Fibroblast of skin of abdomen (primary cell): Measurements from ENCODE around the gene TTYH3.

Experiments used
- DNase-seq: peaks from one replicate; pipeline ENCODE4 v3.0.0-alpha.2; 2013

Gene TTYH3

DNA sequence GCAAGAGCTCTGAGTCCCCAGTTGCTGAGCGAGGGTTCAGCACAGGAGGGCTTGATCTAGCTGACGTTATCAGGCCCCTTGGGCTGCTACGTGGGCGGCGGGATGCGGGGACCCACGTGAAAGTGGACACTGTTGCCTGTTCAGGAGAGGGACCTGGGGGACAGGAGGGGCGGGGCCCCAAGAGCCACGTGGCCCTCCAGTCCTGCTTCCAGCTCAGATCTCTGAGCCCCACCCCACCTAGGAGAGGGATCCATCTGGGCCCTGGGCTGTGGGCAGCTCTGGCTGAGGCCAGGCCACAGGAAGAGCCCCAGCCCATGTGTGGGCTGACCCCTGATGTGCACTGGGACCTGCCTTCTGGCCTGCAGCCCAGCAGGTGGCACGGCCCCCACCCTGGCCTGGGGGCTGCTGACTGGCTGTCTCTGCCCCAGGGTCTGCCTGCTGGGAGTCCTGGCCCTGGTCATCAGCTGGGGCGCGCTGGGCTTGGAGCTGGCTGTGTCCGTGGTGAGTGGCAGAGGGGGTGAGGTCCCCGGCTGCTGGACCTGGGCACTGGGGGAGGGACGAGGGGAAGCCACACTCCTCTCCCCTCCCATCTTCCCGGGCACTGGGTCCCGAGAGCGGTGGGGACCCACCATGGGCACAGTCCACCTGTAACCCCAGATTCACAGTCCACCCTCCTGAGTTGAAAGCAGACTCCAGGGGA, 17.5 kb downstream of the TTYH3 start:
- no peak for DNase-seq

DNA sequence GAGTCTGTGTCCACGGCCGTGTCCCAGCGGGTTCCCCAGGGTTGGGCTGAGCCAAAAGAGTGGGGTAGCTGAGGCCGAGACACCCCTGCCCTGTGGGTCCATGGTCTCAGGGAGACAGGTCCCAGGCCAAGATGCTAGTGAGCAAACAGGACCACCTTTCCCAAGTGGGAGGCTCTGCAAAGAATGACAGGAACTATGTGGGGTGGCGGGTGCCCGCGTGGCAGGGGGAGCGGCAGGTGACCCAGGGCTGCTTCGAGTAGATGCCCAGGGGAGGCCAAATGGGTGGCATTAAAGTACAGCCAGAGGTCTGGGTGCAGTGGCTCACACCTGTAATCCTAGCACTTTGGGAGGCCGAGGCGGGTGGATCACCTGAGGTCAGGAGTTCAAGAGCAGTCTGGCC, 18.2 kb downstream of the TTYH3 start:
- DNase-seq: no peak

DNA sequence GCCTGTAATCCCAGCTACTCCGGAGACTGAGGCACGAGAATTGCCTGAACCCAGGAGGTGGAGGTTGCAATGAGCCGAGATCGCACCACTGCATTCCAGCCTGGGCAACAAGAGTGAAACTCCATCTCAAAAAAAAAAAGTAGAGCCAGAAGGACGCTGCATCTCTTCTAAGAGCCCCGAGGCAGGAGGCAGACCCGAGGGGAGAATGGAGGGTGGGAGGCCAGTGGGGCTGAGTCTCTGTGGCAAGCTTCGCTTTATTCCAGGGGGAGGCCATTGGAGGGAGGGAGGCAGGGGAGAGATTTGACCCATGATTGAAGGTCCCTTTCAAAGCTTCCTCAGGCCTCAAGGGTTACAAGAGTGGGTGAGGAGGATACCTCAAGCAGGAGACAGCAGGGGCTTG, 18.7 kb downstream of the TTYH3 start:
- no peak for DNase-seq

DNA sequence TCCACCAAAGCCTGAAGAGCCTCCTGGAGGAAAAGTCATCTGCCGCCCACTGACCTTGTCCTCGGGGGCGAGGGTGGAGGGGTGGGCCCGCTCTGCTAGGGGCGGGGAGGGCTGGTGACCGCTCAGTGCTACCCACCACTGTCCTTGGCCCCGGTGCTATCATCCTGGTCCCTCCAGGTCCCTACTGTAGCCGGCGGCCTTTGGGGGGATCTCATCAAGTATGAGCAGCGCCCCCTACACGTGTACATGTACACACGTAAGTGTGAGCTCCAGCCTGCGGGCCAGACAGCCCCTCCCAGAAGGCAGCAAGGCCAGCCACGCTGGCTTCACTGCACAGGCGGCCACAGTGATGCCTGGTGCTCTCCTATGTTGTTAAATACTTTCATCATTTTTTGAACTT, 19.6 kb downstream of the TTYH3 start:
- no peak for DNase-seq

DNA sequence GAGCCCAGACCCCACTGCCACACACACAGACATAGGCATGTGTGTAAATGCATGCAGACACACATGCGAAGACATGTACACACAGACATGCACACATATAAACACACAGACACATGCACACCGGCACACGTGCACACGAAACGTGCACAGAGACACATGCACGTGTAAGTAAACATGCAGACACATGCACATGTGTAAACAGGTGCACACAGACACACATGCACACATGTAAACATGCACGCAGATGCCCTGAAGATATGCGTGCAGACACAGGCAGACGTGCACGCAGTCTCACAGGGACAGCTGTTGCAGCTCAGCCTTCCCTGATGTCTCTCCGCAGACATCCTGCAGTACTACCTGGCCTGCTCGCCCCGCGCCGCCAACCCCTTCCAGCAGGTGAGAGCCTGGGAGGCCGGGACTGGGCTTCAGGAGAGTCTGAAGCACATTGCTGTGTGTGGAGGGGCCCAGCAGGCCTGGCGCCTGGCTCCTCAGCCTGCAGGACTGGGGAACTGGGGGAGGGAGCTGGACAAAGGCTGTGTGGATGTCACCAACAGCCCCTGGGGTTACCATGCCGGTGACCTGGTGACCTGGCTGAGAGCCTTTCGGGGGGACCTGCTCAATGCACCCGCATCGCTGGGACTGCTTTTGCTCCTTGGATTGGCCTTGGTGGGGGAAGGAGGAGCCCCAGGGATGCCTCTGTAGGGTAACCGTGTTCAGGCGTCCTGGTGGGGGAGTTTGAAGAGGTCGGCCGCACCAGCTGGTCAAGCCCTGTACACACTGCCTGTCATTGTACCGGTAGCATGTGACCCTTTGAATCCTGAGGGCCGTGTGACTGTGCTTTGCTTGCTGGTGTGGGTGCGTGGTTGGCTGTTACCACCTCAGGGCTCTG, 20.3 kb downstream of the TTYH3 start:
- DNase-seq: no peak

DNA sequence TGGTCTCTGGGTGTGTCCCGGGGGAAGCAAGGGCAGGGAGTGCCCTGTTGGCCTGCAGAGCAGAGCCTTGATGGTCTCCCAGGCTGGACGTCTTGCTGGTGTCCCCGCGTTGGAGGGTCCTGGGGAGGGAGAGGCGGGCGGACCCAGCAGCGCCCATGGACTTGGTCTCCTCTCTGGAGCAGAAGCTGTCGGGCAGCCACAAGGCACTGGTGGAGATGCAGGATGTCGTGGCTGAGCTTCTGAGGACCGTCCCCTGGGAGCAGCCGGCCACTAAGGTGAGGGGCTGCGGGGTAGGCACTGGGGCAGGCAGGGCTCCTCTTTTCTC, 20.9 kb downstream of the TTYH3 start:
- no peak for DNase-seq

DNA sequence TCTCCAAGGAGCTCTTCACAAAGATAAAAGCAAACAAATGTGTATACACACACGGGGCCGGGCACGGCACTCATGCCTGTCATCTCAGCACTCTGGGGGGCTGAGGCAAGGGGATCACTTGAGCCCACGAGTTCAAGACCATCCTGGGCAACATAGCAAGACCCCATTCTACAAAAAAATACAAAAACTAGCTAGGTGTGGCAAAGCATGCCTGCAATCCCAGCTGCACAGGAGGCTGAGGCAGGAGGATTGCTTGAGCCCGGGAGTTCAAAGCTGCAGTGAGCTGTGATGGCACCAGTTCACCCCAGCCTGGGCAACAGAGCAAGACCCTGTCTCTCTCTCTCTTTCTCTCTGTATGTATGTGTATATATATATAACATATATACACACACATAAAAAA, 22.3 kb downstream of the TTYH3 start:
- no peak for DNase-seq

DNA sequence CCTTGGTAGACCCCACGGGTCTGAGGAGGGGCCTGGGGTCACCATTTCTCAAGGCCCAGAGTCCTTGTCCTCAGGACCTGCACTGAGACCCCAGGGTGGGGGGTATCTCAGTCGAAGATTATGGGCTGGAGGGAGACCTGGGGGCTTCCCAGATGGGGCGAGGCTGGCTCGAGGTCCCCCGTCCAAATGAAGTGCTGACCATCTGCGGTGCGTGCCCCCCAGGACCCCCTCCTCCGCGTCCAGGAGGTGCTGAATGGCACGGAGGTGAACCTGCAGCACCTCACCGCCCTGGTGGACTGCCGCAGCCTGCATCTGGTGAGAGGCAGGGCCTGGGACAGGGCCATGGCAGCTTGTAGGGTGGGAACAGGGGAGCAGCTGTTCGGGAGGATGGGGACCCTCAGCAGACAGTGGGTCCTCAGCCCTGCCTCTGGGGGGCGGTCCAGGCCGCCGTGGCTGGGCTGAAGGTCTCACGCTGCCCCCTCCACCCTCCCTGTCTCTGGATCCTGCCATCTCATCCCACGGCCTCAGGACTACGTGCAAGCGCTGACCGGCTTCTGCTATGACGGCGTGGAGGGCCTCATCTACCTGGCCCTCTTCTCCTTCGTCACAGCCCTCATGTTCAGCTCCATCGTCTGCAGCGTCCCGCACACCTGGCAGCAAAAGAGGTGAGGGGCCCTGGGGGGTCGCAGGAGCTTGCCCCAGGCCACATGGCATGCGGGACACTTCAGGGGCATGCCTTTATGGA, 24.3 kb downstream of the TTYH3 start:
- DNase-seq: no peak

DNA sequence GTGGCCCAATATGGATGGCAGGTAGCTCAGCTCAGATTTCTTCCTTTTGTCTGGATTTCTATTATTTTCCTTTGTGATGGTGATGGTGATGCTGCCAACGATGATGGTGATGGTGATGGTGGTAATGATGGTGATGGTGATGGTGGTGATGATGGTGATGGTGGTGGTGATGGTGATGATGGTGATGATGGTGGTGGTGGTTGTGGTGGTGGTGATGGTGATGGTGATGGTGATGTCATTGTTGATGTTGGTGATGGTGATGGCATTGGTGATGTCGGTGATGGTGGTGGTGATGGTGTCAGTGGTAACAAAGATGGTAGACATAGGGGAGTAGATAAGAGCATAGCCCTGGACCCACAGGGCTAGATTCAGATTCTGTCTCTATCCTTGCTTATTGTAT, 25.4 kb downstream of the TTYH3 start:
- no peak for DNase-seq

DNA sequence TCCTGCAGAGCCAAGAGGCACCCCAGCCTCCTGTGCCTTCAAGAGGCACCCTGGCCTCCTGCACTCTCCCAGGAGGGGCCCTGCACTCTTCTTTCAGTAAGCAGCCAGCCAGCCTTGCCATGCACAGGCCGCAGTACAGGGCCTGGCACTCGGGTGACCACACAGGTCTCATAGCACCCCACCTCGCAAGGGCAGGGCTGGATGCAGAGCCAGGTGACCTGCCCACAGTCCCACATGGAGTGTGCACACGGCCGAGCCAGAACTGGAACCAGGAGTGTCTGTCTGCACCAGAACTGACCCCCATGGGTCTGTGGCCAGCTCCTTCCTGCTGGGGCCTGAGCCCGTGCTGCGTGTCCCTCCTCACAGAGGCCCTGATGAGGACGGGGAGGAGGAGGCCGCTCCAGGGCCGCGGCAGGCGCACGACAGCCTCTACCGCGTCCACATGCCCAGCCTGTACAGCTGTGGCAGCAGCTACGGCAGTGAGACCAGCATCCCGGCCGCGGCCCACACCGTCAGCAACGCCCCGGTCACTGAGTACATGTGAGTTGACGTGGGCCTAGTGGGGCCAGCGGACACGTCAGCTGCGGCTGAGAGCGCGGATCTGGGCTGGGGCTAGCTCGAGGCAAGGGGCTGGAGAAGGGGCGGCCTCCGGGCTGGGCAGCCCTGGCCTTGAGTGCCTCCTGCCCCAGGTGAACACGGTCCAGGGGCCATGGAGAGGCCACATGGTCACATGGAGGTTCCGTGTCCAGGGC, 26.3 kb downstream of the TTYH3 start:
- no peak for DNase-seq

DNA sequence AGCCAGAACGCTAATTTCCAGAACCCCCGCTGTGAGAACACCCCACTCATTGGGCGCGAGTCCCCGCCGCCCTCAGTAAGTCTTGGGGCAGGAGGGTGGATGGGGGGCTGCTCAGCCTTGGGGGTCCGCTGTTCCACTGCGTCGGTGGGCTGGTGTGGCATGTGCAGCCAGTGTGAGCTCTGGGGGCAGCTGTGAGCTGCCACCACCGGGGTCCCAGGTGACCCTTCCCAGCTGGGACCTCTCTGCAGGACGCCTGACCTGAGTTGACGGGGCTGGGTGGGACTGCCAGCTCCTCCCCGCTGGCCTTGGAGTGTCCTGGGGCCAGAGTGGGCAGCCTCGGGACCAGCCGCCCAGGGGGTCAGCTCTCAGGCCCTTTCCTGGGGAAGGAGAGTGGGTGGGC, 27.2 kb downstream of the TTYH3 start:
- no peak for DNase-seq

DNA sequence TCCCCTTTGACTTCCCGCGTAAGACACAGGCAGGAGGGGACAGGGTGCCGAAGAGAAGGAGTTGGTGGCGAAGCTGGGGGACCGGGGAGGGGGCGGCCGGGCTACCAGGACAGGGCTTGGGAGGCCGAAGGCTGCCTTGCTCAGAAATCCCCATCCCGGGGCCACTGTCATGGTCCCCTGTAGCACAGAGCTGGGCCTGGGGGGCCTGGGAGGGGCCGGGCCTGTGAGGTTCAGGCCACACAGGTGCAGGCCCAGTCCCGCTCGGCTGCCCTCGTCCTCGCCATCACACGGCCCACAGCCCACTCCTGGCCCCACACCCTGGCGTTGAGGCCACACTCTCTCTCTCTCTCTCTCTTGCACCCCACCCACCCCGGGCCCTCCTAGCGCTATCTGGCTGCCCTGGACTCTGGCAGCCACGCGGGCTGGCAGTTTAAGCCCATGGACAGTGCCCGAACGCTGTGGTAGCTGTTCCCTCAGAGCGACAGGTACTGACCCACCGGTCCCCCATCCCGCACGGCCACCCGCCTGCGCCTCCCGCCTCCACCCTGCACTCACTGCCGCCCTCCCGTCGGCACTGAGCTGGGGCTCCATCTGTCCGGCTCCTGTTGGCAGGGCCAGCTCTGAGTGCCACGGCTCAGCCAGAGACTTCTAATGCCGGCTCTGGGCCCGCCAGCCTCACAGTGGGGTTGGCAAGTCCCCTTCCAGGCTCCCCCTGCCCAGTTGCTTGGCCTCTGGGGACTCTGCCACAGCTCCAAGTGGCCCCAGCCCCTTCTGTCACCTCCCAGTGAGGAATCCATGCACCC, 28.0 kb downstream of the TTYH3 start:
- no peak for DNase-seq

DNA sequence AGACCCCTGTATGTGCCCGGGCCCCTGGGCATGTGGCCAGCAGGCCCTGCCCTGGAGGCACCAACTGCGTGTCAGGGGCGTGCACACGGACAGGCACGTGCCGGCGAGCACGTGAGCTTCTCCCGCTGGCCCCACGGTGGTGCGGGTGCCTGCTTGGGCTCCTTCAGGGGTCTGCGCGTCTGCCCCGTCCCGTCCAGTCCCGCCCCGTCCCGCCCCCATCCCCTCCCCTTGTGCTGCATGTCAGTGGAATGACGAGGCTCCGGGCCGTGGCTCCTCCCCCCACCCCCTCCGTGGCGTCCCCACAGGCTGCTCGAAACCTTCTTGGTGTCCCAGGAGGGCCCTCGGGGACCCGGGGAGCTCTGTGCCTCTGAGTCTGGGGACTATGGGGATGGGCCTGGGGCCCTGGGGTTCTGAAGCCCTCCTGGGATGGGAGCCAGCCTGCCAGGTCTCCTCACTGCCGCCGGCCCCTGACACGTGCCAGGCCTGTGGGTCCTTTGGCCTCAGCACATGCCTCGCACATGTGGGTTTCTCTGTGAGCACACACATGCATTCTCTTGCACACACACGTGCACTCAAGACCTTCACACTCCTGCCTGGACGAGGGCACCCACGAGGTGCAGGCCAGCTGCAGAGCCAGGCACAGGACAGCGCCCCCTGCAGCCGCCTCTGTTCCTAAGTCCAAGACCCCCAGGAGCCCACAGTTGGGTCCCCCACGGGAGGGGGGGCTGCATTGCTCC, 28.7 kb downstream of the TTYH3 start:
- DNase-seq: peak; percentile 31

DNA sequence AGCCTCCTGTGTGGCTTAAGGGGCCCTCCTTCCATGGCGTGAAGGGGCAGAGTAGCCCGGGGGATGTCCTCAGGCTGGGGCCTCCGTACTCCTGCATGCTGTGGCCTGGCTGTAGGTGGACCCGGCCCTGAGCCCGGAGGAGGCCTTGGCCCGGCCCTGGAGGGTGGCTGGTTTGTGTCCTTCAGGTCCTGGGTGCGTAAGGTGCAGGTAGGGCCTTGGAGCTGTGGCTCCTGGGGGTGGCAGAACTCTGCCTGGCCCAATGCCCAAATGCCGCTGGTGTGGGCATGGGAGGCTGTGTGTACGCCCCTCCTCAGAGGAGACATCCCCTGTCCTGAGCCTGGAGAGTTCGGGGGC, 29.3 kb downstream of the TTYH3 start:
- DNase-seq: no peak

DNA sequence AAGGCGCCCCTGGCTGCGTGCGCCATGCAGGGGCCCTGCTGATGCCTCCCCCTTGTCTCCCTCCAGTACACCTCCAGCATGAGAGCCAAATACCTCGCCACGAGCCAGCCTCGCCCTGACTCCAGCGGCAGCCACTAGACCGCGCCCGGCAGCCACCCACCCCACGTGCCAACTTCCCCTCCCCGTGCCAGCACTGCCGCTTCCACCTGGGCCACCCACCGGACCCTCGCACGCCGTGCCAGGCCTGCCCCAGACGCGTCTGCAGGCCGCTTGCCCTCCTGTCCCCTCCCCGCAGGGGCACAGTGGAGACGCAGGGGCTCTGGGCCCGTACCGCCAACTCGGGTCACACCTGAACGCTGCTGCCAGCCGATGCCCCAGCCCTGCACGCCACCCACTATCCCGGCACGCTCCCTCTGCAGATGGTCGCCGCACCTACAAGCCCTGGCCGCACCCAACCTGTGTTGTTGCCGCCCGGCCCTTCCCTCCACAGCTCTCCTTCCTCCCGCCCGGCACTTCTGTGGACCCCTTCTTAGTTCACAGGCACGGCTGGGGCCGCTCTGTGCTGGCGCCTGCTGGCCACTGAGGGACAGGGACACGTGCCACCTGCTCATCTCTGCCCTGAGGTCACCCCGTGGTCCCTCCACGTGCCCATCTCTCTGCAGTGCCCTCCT, 30.0 kb downstream of the TTYH3 start:
- DNase-seq: no peak

DNA sequence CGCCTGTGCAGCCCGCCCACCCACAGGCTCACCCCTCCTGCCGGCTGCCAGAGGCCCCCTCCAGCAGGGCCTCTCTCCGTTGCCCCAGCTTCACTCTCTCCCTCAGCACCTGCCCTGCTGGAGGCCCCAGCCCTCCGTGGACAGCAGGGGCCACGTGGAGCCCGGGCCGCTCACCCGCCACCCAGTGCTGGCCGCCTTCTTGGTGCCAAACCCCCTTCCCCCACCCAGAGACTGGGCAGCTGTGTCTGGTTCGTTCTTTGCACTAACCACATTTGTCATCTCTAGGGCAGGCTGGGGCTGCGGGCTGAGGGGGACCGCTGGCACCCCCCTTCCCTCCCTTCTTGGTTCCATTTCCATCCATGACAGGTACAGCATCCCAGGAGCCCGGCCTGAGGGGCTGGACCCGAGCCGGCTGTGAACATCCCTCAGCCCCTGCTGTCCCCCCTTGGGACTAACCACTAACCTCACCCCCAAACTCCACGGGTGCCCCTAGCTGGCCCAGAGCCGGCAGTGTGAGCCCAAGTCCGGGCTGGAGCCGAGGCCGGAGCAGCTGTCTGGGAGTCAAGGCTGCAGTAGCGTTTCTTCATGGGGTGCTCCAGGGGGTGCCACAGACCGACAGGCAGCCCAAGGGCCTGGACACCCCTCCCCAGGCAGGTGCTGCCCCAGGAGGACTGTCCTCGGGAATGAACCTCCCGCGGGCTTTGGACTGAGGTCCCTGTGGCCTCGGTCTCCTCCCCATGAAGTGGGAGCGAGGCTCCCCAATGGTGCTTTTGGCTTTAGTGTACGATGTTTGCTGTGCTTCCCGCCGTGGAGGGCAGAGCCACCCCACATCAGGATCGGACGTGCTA, 30.7 kb downstream of the TTYH3 start:
- DNase-seq: no peak

DNA sequence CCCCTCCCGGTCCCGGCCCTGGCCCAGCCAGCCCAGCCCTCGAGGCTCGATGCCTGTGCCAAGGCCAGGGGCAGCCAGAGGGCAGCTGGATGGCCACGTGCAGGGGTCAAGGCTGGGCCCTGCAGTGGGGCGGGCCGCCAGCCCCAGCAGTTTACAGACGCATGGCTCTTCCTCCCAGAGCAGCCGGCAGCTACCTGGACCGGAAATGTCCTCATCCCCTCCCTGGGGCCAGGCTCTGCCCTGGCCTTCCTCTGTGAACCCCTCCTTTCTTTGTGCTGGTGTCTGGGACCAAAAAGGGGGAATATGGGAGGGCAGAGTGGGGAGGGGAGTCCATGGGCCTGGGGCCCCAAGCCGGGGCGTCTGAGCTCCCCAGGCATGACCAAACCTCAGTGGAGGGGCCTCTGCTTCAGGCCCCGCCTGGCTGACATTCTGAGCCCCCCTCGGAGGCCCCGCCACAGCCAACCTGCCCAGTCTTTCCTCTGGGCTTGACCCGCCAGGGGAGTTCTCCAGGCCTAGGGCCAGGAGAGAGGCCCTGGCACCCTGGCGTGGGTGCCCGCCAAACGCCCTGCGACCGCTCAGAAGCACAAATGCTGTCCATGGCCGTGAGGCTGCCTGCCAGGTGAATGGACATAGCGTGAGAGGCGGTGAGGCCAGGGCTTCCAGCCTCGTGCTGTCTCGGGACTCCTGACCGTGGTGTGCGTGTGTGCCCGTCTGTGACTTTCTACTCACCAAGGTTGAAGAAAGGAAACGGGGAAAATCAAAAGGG, 31.5 kb downstream of the TTYH3 start:
- no peak for DNase-seq

DNA sequence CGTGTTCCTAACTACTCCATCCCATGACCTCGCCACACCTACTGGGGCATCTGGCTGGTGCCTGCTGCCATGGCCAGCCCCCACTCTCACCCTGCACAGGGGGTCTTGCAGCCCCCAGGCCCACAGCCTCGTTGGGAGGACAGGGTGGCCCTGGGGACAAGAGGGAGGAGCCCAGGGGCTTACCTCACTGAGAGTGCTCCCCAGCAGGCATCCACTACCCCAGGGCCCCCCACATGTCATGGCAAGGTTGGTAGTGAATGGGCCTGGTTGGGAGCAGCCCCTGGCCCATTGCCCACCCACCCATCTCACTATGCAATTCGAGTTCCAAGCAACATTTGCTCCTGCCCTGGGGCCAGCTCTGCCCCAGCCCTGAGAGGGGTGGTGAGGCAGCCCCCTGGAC, 32.2 kb downstream of the TTYH3 start:
- no peak for DNase-seq

DNA sequence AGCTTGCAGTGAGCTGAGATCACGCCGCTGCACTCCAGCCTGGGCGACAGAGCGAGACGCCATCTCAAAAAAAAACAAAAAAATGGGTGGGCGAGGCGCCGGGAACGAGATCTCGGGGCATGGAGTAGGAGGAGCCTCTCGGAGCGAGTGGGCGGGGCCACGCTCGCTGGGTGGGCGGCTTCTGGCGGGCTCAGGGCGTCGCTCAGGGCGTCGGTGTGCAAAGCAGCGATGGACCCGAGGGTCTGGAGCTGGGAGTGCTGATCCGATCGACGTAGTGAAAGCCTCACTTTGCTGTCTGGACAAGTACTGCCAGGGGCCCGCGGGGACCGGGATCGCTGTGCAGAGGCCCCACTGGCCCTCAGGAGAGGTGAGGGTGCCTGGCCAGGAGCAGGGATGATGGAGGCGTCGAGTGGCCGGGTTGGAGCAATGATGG, 33.6 kb downstream of the TTYH3 start:
- DNase-seq: no peak
